ENCODE results near the gene WDR73.

The WDR73 gene

GRCh38 chr15:84657748-84658079, 3.6 kb upstream of the WDR73 start:
- TF ChIP-seq CTCF (IDR thresholded peaks at IDR 0.05; ENCODE audit: low read depth, low read length, missing control alignments), result no peak
- DNase-seq (ENCODE audit: low read depth), result no peak
- peak overlapping the region; percentile 58 for H3K4me3 ChIP-seq (ENCODE audit: low read depth, low read length)

- no peak overlapping the region for H3K4me3 ChIP-seq (ENCODE audit: low read depth, low read length)
- no peak for DNase-seq (ENCODE audit: low read depth)
- TF ChIP-seq CTCF (IDR thresholded peaks at IDR 0.05; ENCODE audit: low read depth, low read length, missing control alignments), result no peak
Observed at GRCh38 chr15:84656972-84657371, 2.9 kb upstream of the WDR73 start.

- peak; percentile 75 for TF ChIP-seq CTCF (IDR thresholded peaks at IDR 0.05; ENCODE audit: low read depth, low read length, missing control alignments)
- DNase-seq (ENCODE audit: low read depth), result no peak
- peak overlapping the region; percentile 95 for H3K4me3 ChIP-seq (ENCODE audit: low read depth, low read length)
Observed at GRCh38 chr15:84654689-84655453, 788 bp upstream of the WDR73 start.

DNA sequence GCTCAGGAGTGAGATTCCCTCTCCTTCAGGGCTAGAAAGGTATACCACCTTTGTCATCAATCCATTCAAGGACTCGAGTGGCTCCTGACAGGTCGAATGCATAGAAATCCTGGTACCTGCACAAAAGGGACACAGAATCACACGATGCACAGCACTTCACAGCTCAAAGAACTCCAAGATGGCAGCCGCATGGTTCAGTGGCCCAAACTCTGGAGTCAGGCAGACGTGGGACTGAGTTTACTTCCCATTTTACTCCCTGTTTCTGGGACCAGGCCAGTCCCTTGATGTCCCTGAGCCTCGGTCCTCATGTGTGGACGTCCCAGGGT, 536 bp downstream of the WDR73 start:
- no peak for TF ChIP-seq CTCF (IDR thresholded peaks at IDR 0.05; ENCODE audit: low read depth, low read length, missing control alignments)
- DNase-seq (ENCODE audit: low read depth), result no peak
- H3K4me3 ChIP-seq (ENCODE audit: low read depth, low read length), result peak overlapping the region; percentile 95

DNA sequence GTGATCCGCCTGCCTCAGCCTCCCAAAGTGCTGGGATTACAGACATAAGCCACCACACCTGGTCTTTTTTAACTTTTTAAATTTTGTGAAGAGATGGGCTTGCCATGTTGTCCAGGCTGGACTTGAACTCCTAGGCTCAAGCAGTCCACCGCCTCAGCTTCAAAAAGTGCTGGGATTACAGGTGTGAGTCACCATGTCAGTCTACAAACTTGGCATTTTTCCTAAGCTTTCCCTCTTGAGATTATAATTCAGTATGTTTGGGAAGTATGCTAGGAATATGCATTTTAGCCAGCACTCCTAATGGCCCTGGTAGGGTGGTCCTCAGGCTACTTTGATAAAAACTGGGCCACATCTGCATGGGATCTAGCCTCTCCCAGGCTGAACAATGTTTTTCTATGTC, 4.4 kb downstream of the WDR73 start:
- no peak for DNase-seq (ENCODE audit: low read depth)
- TF ChIP-seq CTCF (IDR thresholded peaks at IDR 0.05; ENCODE audit: low read depth, low read length, missing control alignments), result no peak
- H3K4me3 ChIP-seq (ENCODE audit: low read depth, low read length), result no peak overlapping the region

- no peak for DNase-seq (ENCODE audit: low read depth)
- TF ChIP-seq CTCF (IDR thresholded peaks at IDR 0.05; ENCODE audit: low read depth, low read length, missing control alignments), result no peak
- no peak overlapping the region for H3K4me3 ChIP-seq (ENCODE audit: low read depth, low read length)
Observed at GRCh38 chr15:84648539-84648938, 5.5 kb downstream of the WDR73 start.

GRCh38 chr15:84647726-84648125, 6.4 kb downstream of the WDR73 start:
- no peak overlapping the region for H3K4me3 ChIP-seq (ENCODE audit: low read depth, low read length)
- no peak for DNase-seq (ENCODE audit: low read depth)
- no peak for TF ChIP-seq CTCF (IDR thresholded peaks at IDR 0.05; ENCODE audit: low read depth, low read length, missing control alignments)
